ENCODE results near the gene LRRN2. TPM values are rescaled to one million over a fixed set of nuclear protein-coding genes. Genes with fewer than 3 reads are reported as not detected.

The LRRN2 gene
- total RNA-seq, 2 experiments from 2014 or later: not detected

- ChIA-PET POLR2A (no interaction called here), CTCF (interaction anchor here (0.8 to 1.0 kb wide), 2 partner anchors 53 to 97 kb away, joined by 3 read pairs; no protein-coding TSS in a partner anchor)
- no peak for DNase-seq
- no peaks in the 10 kb centered on the region for H3K9me3 Mint-ChIP-seq
- peaks cover 21% of the 10 kb centered on the region for H3K27me3 Mint-ChIP-seq
- no peaks in the 10 kb centered on the region for H3K36me3 Mint-ChIP-seq
- H3K4me3 Mint-ChIP-seq: no peak overlapping the region
- intact Hi-C loops (cut with micrococcal nuclease): no loop called here
- no peak overlapping the region for H3K27ac Mint-ChIP-seq
- peaks cover 11% of the 10 kb centered on the region for H3K4me1 Mint-ChIP-seq (ENCODE audit: low read depth)
Measured at GRCh38 chr1:204709960-204710912, 24.7 kb upstream of the LRRN2 start.

GRCh38 chr1:204709021-204709420 lies 23.5 kb upstream of the LRRN2 start:
- DNase-seq: no peak
- no peak overlapping the region for H3K4me3 Mint-ChIP-seq
- H3K9me3 Mint-ChIP-seq: no peaks in the 10 kb centered on the region
- peaks cover 25% of the 10 kb centered on the region for H3K27me3 Mint-ChIP-seq
- no peaks in the 10 kb centered on the region for H3K36me3 Mint-ChIP-seq
- no peak overlapping the region for H3K27ac Mint-ChIP-seq
- ChIA-PET POLR2A (no interaction called here), CTCF (no interaction called here)
- peaks cover 11% of the 10 kb centered on the region for H3K4me1 Mint-ChIP-seq (ENCODE audit: low read depth)
- intact Hi-C loops (cut with micrococcal nuclease): no loop called here

GRCh38 chr1:204706838-204707509 lies 21.4 kb upstream of the LRRN2 start:
- H3K4me3 Mint-ChIP-seq: no peak overlapping the region
- no peak for DNase-seq
- POLR2A ChIA-PET: no interaction called here
- no peaks in the 10 kb centered on the region for H3K9me3 Mint-ChIP-seq
- peaks cover 22% of the 10 kb centered on the region for H3K27me3 Mint-ChIP-seq
- CTCF ChIA-PET: no interaction called here
- no peaks in the 10 kb centered on the region for H3K36me3 Mint-ChIP-seq
- H3K27ac Mint-ChIP-seq: no peak overlapping the region
- peaks cover 11% of the 10 kb centered on the region for H3K4me1 Mint-ChIP-seq (ENCODE audit: low read depth)
- intact Hi-C loops (cut with micrococcal nuclease): no loop called here

GRCh38 chr1:204705888-204706837 lies 20.6 kb upstream of the LRRN2 start:
- H3K27ac Mint-ChIP-seq: no peak overlapping the region
- peaks cover 11% of the 10 kb centered on the region for H3K4me1 Mint-ChIP-seq (ENCODE audit: low read depth)
- DNase-seq: no peak
- ChIA-PET CTCF (interaction anchor here (0.8 to 1.3 kb wide), 2 partner anchors 41 to 140 kb away, joined by 3 read pairs; no protein-coding TSS in a partner anchor), POLR2A (no interaction called here)
- H3K4me3 Mint-ChIP-seq: no peak overlapping the region
- no peaks in the 10 kb centered on the region for H3K9me3 Mint-ChIP-seq
- peaks cover 16% of the 10 kb centered on the region for H3K27me3 Mint-ChIP-seq
- intact Hi-C loops (cut with micrococcal nuclease): no loop called here
- no peaks in the 10 kb centered on the region for H3K36me3 Mint-ChIP-seq

- Mint-ChIP-seq H3K27me3 (peaks cover 15% of the 10 kb centered on the region), H3K4me3 (no peak overlapping the region), H3K27ac (no peak overlapping the region), H3K4me1 (ENCODE audit: low read depth) (peaks cover 11% of the 10 kb centered on the region), H3K9me3 (no peaks in the 10 kb centered on the region), H3K36me3 (no peaks in the 10 kb centered on the region)
- no peak for DNase-seq
- intact Hi-C loops (cut with micrococcal nuclease): no loop called here
- ChIA-PET CTCF (interaction anchor here (0.8 to 1.3 kb wide), 2 partner anchors 41 to 140 kb away, joined by 3 read pairs; no protein-coding TSS in a partner anchor), POLR2A (no interaction called here)
Measured at GRCh38 chr1:204705493-204705811, 19.9 kb upstream of the LRRN2 start.

- no peak overlapping the region for H3K4me3 Mint-ChIP-seq
- intact Hi-C loops (cut with micrococcal nuclease): no loop called here
- POLR2A ChIA-PET: no interaction called here
- CTCF ChIA-PET: interaction anchor here (0.8 to 1.3 kb wide), 2 partner anchors 42 to 139 kb away, joined by 3 read pairs; no protein-coding TSS in a partner anchor
- no peaks in the 10 kb centered on the region for H3K36me3 Mint-ChIP-seq
- H3K27ac Mint-ChIP-seq: no peak overlapping the region
- peaks cover 14% of the 10 kb centered on the region for H3K27me3 Mint-ChIP-seq
- DNase-seq: no peak
- no peaks in the 10 kb centered on the region for H3K9me3 Mint-ChIP-seq
- H3K4me1 Mint-ChIP-seq (ENCODE audit: low read depth): peaks cover 11% of the 10 kb centered on the region
Measured at GRCh38 chr1:204704794-204705492, 19.4 kb upstream of the LRRN2 start.

- ChIA-PET POLR2A (no interaction called here), CTCF (interaction anchor here (1.1 kb wide), 1 partner anchor 103 kb away, joined by 3 read pairs; no protein-coding TSS in a partner anchor)
- intact Hi-C loops (cut with micrococcal nuclease): no loop called here
- DNase-seq: no peak
- Mint-ChIP-seq H3K27ac (no peak overlapping the region), H3K36me3 (no peaks in the 10 kb centered on the region), H3K4me1 (ENCODE audit: low read depth) (peaks cover 11% of the 10 kb centered on the region), H3K4me3 (no peak overlapping the region), H3K9me3 (no peaks in the 10 kb centered on the region), H3K27me3 (peaks cover 14% of the 10 kb centered on the region)
Measured at GRCh38 chr1:204703826-204704612, 18.5 kb upstream of the LRRN2 start.

GRCh38 chr1:204703268-204703664 lies 17.7 kb upstream of the LRRN2 start:
- Mint-ChIP-seq H3K27me3 (peaks cover 11% of the 10 kb centered on the region), H3K9me3 (no peaks in the 10 kb centered on the region), H3K4me1 (ENCODE audit: low read depth) (peaks cover 11% of the 10 kb centered on the region), H3K27ac (no peak overlapping the region), H3K4me3 (no peak overlapping the region), H3K36me3 (no peaks in the 10 kb centered on the region)
- DNase-seq: no peak
- ChIA-PET POLR2A (no interaction called here), CTCF (interaction anchor here (1.1 kb wide), 1 partner anchor 104 kb away, joined by 3 read pairs; no protein-coding TSS in a partner anchor)
- intact Hi-C loops (cut with micrococcal nuclease): no loop called here

GRCh38 chr1:204702552-204703267 lies 17.2 kb upstream of the LRRN2 start:
- no peaks in the 10 kb centered on the region for H3K36me3 Mint-ChIP-seq
- H3K4me3 Mint-ChIP-seq: no peak overlapping the region
- no peak overlapping the region for H3K27ac Mint-ChIP-seq
- H3K9me3 Mint-ChIP-seq: no peaks in the 10 kb centered on the region
- ChIA-PET CTCF (interaction anchor here (1.1 kb wide), 1 partner anchor 105 kb away, joined by 3 read pairs; no protein-coding TSS in a partner anchor), POLR2A (no interaction called here)
- peaks cover 13% of the 10 kb centered on the region for H3K27me3 Mint-ChIP-seq
- intact Hi-C loops (cut with micrococcal nuclease): no loop called here
- H3K4me1 Mint-ChIP-seq (ENCODE audit: low read depth): peaks cover 11% of the 10 kb centered on the region
- DNase-seq: no peak

GRCh38 chr1:204701229-204701628 lies 15.7 kb upstream of the LRRN2 start:
- intact Hi-C loops (cut with micrococcal nuclease): no loop called here
- Mint-ChIP-seq H3K4me1 (ENCODE audit: low read depth) (peaks cover 4% of the 10 kb centered on the region), H3K4me3 (no peak overlapping the region), H3K9me3 (no peaks in the 10 kb centered on the region), H3K36me3 (no peaks in the 10 kb centered on the region), H3K27me3 (peaks cover 11% of the 10 kb centered on the region), H3K27ac (no peak overlapping the region)
- ChIA-PET POLR2A (no interaction called here), CTCF (no interaction called here)
- DNase-seq: no peak
